WTC11 (cell line): ENCODE results near the gene NEURL1B. TPM values are rescaled to one million over a fixed set of nuclear protein-coding genes. Genes with fewer than 3 reads are reported as not detected.

Source experiments
- ATAC-seq: fragments of 200-7000 bp; cut with Tn5 transposase; 2 replicates; pipeline ENCODE4 v1.10.0; 2021; ENCODE audit warnings: mild to moderate bottlenecking, moderate library complexity
- CTCF ChIA-PET: fragments of 300-600 bp; sonication (Branson Sonifier 250); formaldehyde crosslinking; loops from one replicate; lab custom pipeline; 2021; ENCODE audit warnings: antibody characterized with exemption; lab: Charles Lee
- POLR2A ChIA-PET: fragments of 350-600 bp; sonication (Branson Sonifier 250); formaldehyde crosslinking; loops from one replicate; lab custom pipeline; 2021; ENCODE audit warnings: antibody characterized with exemption; lab: Charles Lee
- DNase-seq: peaks from one replicate; pipeline ENCODE4 v3.0.0; 2021; ENCODE audit warnings: low spot score
- H3K27ac Mint-ChIP-seq: 2 replicates; pipeline ENCODE4 v1.8.0; 2021; ENCODE audit warnings: mixed read lengths
- H3K27me3 Mint-ChIP-seq: 2 replicates; pipeline ENCODE4 v1.8.0; 2021; ENCODE audit warnings: low read depth, mild to moderate bottlenecking, moderate library complexity, mixed read lengths
- H3K36me3 Mint-ChIP-seq: 2 replicates; pipeline ENCODE4 v1.8.0; 2021; ENCODE audit warnings: mixed read lengths
- H3K4me1 Mint-ChIP-seq: 2 replicates; pipeline ENCODE4 v1.8.0; 2022; ENCODE audit warnings: mixed read lengths
- H3K4me3 Mint-ChIP-seq: 2 replicates; pipeline ENCODE4 v1.8.0; 2021; ENCODE audit warnings: mild to moderate bottlenecking, moderate library complexity, mixed read lengths
- H3K9me3 Mint-ChIP-seq: 2 replicates; pipeline ENCODE4 v1.8.0; 2021; ENCODE audit warnings: mixed read lengths
- ATF3 ChIP-seq: sonication (generic); formaldehyde crosslinking; conservative IDR thresholded peaks from 2 replicates; pipeline ENCODE4 v1.8.1; 2022; ENCODE audit warnings: mild to moderate bottlenecking, missing genetic modification reagents
- CTCF ChIP-seq: fragments of 200-600 bp; IDR thresholded peaks from 2 replicates; pipeline ENCODE4 v1.8.0; 2022; ENCODE audit warnings: antibody characterized with exemption
- ERG ChIP-seq: fragments of 250-450 bp; sonication (Bioruptor Pico); IDR thresholded peaks from 2 replicates; pipeline ENCODE4 v1.8.0; 2021; ENCODE audit warnings: mild to moderate bottlenecking
- FOXJ3 ChIP-seq: sonication (generic); formaldehyde crosslinking; IDR thresholded peaks from 2 replicates; pipeline ENCODE4 v1.9.0; 2021; ENCODE audit warnings: missing genetic modification reagents, mild to moderate bottlenecking, borderline replicate concordance
- GRHL2 ChIP-seq: fragments of 250-450 bp; sonication (Bioruptor Pico); IDR thresholded peaks from 2 replicates; pipeline ENCODE4 v1.8.0; 2022; ENCODE audit warnings: mild to moderate bottlenecking, moderate library complexity; ENCODE audit not compliant: insufficient replicate concordance, severe bottlenecking
- MXD4 ChIP-seq: fragments of 250-450 bp; sonication (Bioruptor Pico); IDR thresholded peaks from 2 replicates; pipeline ENCODE4 v1.8.0; 2021; ENCODE audit warnings: mild to moderate bottlenecking, moderate library complexity, borderline replicate concordance
- NFATC4 ChIP-seq: fragments of 250-450 bp; sonication (Bioruptor Pico); IDR thresholded peaks from 2 replicates; pipeline ENCODE4 v1.9.0; 2021; ENCODE audit warnings: mild to moderate bottlenecking
- RORB ChIP-seq: fragments of 250-450 bp; sonication (Bioruptor Pico); IDR thresholded peaks from 2 replicates; pipeline ENCODE4 v1.9.0; 2021; ENCODE audit warnings: mild to moderate bottlenecking
- USF2 ChIP-seq: sonication (generic); formaldehyde crosslinking; IDR thresholded peaks from 2 replicates; pipeline ENCODE4 v1.8.1; 2023; ENCODE audit warnings: mild to moderate bottlenecking, missing genetic modification reagents, moderate library complexity
- ZMAT4 ChIP-seq: fragments of 250-450 bp; sonication (Bioruptor Pico); IDR thresholded peaks from 2 replicates; pipeline ENCODE4 v1.9.0; 2021; ENCODE audit warnings: mild to moderate bottlenecking
- ZNF121 ChIP-seq: sonication (generic); formaldehyde crosslinking; IDR thresholded peaks from 2 replicates; pipeline ENCODE4 v1.8.0; 2023; ENCODE audit warnings: missing genetic modification reagents
- ZNF317 ChIP-seq: sonication (generic); formaldehyde crosslinking; IDR thresholded peaks from 2 replicates; pipeline ENCODE4 v1.8.1; 2023; ENCODE audit warnings: low read depth, mild to moderate bottlenecking, moderate library complexity, missing genetic modification reagents, borderline replicate concordance
- ZSCAN18 ChIP-seq: fragments of 250-450 bp; sonication (Bioruptor Pico); IDR thresholded peaks from 2 replicates; pipeline ENCODE4 v2.1.2; 2022; ENCODE audit warnings: mild to moderate bottlenecking, moderate library complexity
- total RNA-seq: library from RNA; stranded (reverse); gene quantifications from 3 replicates; pipeline ENCODE4 v1.2.3, GENCODE V29; 2021

NEURL1B gene
- total RNA-seq, 1 experiment from 2014 or later = 9.8 TPM

- no peak for TF ChIP-seq ZSCAN18
- no peak for TF ChIP-seq GRHL2
- no peak for TF ChIP-seq ERG (CRISPR knock-in tag)
- TF ChIP-seq ZNF317 (CRISPR knock-in tag) = no peak
- TF ChIP-seq, all 79 proteins: peak for 0
These were observed 8.5 kb upstream of the NEURL1B start (continued) for GRCh38 chr5:172632346-172633092.

- CTCF ChIA-PET = no interaction called here
- DNase-seq = no peak
- POLR2A ChIA-PET = no interaction called here
These were observed 7.6 kb upstream of the NEURL1B start for GRCh38 chr5:172633403-172633970.

More at GRCh38 chr5:172633403-172633970, 7.6 kb upstream of the NEURL1B start:
- TF ChIP-seq MXD4 = no peak
- no peak for TF ChIP-seq USF2 (CRISPR knock-in tag)
- no peak for TF ChIP-seq ATF3 (CRISPR knock-in tag)
- no peak for TF ChIP-seq CTCF
- no peak for TF ChIP-seq FOXJ3 (CRISPR knock-in tag)
- TF ChIP-seq ZNF121 = no peak
- no peak for TF ChIP-seq RORB (CRISPR knock-in tag)
- TF ChIP-seq ZMAT4 (CRISPR knock-in tag) = no peak
- TF ChIP-seq NFATC4 (CRISPR knock-in tag) = no peak
- TF ChIP-seq, all 79 proteins: peak for 0
- Mint-ChIP-seq H3K4me1 (peaks cover 30% of the 10 kb centered on the region), H3K27me3 (peaks cover 4% of the 10 kb centered on the region; the same call in 1 of the 2 replicates), H3K36me3 (no peaks in the 10 kb centered on the region), H3K4me3 (no peak overlapping the region), H3K27ac (no peak overlapping the region), H3K9me3 (no peaks in the 10 kb centered on the region)
- ATAC-seq = no peak
